HG03457 (cell line): ENCODE results near the gene PHPT1.

ENCODE experiments used
- ATAC-seq: cut with Tn5 transposase; IDR thresholded peaks from one replicate; pipeline ENCODE4 v1.9.1; 2021; ENCODE audit warnings: moderate number of reproducible peaks; ENCODE audit not compliant: unreplicated experiment

Gene PHPT1

DNA sequence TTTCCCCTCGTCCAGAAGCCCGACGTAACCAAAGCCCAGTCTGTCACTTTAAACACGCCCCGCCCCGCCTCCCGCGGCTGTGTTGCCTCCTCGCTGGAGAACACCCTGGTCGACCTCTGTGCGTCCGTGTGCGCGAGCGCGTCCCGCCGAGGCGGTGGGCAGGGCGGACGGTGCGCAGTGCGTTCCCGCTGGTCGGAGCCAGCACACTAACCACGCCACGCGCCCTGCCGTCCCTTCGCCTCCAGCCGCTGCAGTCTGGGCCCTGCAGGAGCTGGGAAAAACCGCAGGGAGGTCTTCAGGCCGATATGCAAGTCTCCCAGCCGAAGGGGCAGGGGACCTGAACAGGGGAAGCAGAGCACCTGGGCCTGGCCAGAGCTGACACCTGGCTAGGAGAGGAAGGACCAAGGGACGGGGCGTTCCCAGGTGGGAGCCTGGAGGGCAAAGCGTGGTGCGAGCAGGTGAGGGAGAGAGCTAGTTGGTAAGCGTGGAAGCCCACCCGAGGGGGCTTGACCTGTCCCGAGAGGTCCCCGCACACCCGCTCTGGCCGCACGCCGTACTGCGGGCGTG is 1.3 kb upstream of the PHPT1 start:
- no peak for ATAC-seq

- no peak for ATAC-seq
These were observed 694 bp upstream of the PHPT1 start for GRCh38 chr9:136848393-136849037.

GRCh38 chr9:136849960-136850865 is 1.0 kb downstream of the PHPT1 start:
- no peak for ATAC-seq

GRCh38 chr9:136850866-136851775 is 1.9 kb downstream of the PHPT1 start:
- no peak for ATAC-seq

DNA sequence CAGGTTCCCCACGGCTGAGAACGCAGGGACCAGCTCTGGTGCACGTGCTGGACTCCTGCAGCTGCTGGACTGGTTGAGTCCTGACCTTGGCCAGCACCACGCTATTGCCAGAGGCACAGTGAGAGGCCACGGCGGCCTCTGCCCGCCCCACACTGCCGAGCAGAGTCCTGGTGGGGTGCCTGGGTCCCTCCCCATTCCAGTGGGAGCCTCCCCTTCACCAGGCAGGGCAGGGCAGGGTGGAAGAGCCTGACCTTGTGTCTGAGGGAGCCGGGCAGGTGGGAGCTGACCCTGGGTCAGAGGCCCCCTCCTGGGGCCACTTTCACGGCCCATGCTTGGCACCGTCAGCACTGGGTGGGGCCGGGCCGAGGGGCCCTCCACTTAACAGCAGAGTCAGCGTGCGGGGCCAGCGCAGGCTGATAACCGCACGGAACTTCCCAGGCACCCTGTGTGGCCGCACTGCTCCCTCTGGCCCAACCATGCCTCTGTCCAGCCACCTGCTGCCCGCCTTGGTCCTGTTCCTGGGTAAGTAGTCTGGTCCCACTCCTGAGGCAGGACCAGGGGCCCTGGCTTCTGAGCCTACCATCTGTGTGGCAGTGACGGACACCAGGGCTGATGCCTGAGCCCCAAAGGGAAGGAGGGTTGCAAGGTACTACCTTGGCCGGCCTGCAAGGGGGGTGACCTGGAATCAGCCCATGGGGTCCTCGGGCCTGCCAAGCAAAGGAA is 2.9 kb downstream of the PHPT1 start, which contains the start of gene MAMDC4:
MAMDC4 (plus strand) TSS at position 406 of the 723 bp plus-strand sequence; CDS start at position 477, 71 bp downstream.
- ATAC-seq = no peak

DNA sequence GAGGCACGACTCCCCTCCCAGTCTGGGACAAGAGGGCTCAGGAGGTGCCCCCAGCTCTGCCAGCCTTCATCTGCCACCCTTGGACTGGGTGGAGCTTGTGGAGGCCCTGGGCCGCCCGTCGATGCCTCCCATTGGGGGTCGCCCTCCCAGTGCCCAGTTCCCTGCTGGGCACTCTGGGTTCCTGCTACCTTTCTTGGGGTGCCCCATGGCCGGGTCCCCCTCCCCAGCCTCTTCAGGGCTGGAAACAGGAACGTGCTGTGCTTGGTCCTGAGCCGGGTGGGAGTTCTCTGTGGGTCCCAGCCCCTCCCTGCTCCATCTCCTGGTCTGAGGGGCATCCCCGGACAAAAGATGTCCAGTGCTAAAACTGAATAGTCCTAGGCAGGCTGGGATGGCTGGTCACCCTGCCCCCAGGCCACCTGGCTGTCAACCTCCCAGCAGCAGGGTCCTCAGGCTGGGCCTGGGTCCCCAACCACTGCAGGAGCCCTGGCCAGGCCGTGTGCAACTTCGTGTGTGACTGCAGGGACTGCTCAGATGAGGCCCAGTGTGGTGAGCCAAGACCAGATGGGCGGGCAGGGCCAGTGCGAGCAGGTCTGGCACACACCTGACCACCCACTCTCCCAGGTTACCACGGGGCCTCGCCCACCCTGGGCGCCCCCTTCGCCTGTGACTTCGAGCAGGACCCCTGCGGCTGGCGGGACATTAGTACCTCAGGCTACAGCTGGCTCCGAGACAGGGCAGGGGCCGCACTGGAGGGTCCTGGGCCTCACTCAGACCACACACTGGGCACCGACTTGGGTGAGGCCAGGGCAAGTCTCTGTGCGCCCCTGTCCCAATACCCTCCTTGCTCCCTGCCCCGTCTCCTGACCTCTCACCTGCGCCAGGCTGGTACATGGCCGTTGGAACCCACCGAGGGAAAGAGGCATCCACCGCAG is 3.7 kb downstream of the PHPT1 start:
- no peak for ATAC-seq

DNA sequence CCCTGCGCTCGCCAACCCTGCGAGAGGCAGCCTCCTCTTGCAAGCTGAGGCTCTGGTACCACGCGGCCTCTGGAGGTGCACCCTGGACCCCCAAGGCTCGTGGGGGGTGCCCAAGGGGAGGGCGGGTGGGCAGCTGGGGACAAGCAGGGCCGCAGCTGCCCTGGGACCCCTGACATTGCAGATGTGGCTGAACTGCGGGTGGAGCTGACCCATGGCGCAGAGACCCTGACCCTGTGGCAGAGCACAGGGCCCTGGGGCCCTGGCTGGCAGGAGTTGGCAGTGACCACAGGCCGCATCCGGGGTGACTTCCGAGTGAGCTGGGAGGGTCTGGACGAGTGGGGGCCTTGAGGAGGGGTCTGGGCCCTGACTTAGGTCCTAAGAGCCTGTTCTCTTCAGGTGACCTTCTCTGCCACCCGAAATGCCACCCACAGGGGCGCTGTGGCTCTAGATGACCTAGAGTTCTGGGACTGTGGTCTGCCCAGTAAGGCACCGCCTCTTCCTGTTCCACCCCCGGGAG is 4.4 kb downstream of the PHPT1 start:
- ATAC-seq = no peak

- ATAC-seq = no peak
These were observed 5.1 kb downstream of the PHPT1 start for GRCh38 chr9:136854113-136854841.

GRCh38 chr9:136854842-136855460 is 5.7 kb downstream of the PHPT1 start:
- no peak for ATAC-seq

DNA sequence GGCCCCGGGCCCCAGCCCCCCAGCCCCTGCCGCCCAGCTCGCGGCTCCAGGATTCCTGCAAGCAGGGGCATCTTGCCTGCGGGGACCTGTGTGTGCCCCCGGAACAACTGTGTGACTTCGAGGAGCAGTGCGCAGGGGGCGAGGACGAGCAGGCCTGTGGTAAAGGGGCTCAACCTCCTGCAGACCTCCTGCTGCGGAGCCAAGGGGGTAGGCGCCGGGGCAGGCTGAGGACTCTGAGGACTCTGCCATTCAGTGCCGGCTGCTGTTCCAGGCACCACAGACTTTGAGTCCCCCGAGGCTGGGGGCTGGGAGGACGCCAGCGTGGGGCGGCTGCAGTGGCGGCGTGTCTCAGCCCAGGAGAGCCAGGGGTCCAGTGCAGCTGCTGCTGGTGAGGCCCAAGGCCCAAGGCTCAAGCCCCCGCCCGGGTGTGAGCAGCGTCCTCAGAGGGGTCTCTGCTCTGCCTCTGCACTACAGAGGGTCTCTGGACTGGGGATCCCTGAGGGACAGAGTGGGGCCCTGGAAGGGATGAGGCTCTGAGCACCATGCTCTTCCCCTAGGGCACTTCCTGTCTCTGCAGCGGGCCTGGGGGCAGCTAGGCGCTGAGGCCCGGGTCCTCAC is 6.4 kb downstream of the PHPT1 start:
- ATAC-seq = no peak

- ATAC-seq = no peak
These were observed 6.9 kb downstream of the PHPT1 start for GRCh38 chr9:136856079-136856476.

- no peak for ATAC-seq
These were observed 7.4 kb downstream of the PHPT1 start for GRCh38 chr9:136856541-136857141.

- no peak for ATAC-seq
These were observed 8.0 kb downstream of the PHPT1 start for GRCh38 chr9:136857166-136857565.

DNA sequence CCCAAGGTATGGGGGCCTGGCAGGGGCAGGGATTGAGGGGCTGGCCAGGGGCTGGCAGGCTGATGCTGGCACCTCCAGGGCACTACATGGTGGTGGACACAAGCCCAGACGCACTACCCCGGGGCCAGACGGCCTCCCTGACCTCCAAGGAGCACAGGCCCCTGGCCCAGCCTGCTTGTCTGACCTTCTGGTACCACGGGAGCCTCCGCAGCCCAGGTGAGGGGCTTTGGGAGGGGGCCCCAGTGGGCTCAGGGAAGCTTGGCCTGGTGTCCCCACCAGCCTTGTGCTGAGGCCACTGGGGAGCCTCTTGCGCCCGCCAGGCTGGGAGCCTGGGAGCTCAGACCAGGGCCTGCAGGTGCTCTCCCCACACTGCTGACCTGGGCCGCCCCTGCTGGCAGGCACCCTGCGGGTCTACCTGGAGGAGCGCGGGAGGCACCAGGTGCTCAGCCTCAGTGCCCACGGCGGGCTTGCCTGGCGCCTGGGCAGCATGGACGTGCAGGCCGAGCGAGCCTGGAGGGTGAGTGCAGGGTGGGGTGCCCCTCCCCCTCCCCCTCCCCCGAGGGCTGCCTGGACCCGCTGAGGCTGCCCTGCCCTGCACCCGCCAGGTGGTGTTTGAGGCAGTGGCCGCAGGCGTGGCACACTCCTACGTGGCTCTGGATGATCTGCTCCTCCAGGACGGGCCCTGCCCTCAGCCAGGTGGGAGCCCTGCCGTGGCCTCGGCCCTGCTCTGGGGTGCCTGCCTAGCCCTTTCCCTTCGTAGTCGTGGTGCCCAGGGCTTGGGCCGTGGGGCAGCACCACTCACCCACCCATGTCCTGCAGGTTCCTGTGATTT is 8.6 kb downstream of the PHPT1 start:
- ATAC-seq = no peak

DNA sequence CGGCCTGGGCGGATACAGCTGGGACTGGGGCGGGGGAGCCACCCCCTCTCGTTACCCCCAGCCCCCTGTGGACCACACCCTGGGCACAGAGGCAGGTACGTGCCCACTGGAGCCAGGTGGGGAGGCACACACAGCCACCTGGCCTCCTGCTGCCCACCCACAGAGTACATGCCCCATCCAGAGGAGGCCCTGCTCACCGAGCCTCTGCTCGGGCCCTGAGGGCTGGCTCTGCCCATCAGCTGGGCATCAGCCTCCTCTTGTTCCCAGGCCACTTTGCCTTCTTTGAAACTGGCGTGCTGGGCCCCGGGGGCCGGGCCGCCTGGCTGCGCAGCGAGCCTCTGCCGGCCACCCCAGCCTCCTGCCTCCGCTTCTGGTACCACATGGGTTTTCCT is 9.2 kb downstream of the PHPT1 start:
- ATAC-seq = no peak
